Sigmoid colon (tissue), 7 donors: Measurements from ENCODE around the gene ZDHHC7. TPM values are rescaled to one million over a fixed set of nuclear protein-coding genes. Genes with fewer than 3 reads are reported as not detected.

Experiments
- DNase-seq: peaks from one replicate; pipeline ENCODE4 v3.0.0-alpha.2; 2019
- H3K27ac ChIP-seq, 4 donors: fragments of 200-600 bp; sonication (generic); one replicate each; pipeline ENCODE4 v1.5.1; 2016 to 2019; ENCODE audit warnings: mild to moderate bottlenecking in 1 of 4
- H3K27me3 ChIP-seq, 3 donors: fragments of 200-600 bp; sonication (generic); one replicate each; pipeline ENCODE4 v1.5.1; 2019; ENCODE audit warnings: mild to moderate bottlenecking in 1 of 3
- H3K36me3 ChIP-seq, 4 donors: fragments of 200-600 bp; sonication (generic); one replicate each; pipeline ENCODE4 v1.5.1; 2016 to 2019
- H3K4me1 ChIP-seq, 4 donors: fragments of 200-600 bp; sonication (generic); one replicate each; pipeline ENCODE4 v1.5.1; 2017 to 2019
- H3K4me3 ChIP-seq, 4 donors: fragments of 200-600 bp; sonication (generic); one replicate each; pipeline ENCODE4 v1.5.1; 2017 to 2019; ENCODE audit warnings: mild to moderate bottlenecking in 2 of 4, moderate library complexity in 1 of 4
- H3K9me3 ChIP-seq, 4 donors: fragments of 200-600 bp in 3 of 4; sonication (generic) in 3 of 4; one replicate each; pipeline versions ENCODE4 v1.5.1 to v1.6.1; 2013 to 2019
- CTCF ChIP-seq, 4 experiments: fragments of 450-650 bp in 3 of 4; fragments of 200-600 bp in 1 of 4; IDR thresholded peaks; one replicate each; pipeline ENCODE4 v1.5.1; 2016 to 2019; ENCODE audit warnings: antibody characterized with exemption in 4 of 4, mild to moderate bottlenecking in 3 of 4, moderate library complexity in 2 of 4
- EP300 ChIP-seq, 4 donors: sonication (generic); formaldehyde crosslinking; IDR thresholded peaks; one replicate each; pipeline ENCODE4 v1.6.1; 2017; ENCODE audit warnings: antibody characterized with exemption in 4 of 4
- POLR2A ChIP-seq, 2 donors: fragments of 450-650 bp; IDR thresholded peaks; one replicate each; pipeline ENCODE4 v1.6.1; 2016; ENCODE audit warnings: antibody characterized with exemption in 2 of 2, mild to moderate bottlenecking in 2 of 2, moderate library complexity in 2 of 2
- POLR2AphosphoS5 ChIP-seq, 4 donors: sonication (generic); formaldehyde crosslinking; IDR thresholded peaks; one replicate each; pipeline ENCODE4 v1.6.1; 2017; ENCODE audit warnings: antibody characterized with exemption in 4 of 4
- WGBS, 2 donors: extraction: QIAGEN DNeasy Blood & Tissue Kit; methylation state at CpG; one replicate each; pipeline ENCODE4 v1.1.7; 2013; 5-methylcytosine and 5-hydroxymethylcytosine counted together
- intact Hi-C: fragments of 100-400 bp; cut with DNase I; formaldehyde crosslinking; loops from one replicate; pipeline ENCODE4 v1.15.1; 2023
- polyA plus RNA-seq, 3 donors: library from polyadenylated mRNA; stranded (reverse); fragments of 200-250 nt; gene quantifications; one replicate each; pipeline ENCODE4 v1.2.3, GENCODE V29; 2013
- total RNA-seq, 4 donors: library from RNA; depleted of rRNA; stranded (reverse); fragments of >200 nt; gene quantifications; one replicate each; pipeline ENCODE4 v1.1.0, GENCODE V29; 2016
- donor health status: healthy with polysubstance abuse.
- donor health status: Bipolar disorder and iron deficiency.
- donor health status: healthy.

Gene ZDHHC7
- total and polyA plus RNA-seq, 7 donors, result 20.8 to 69.5 (median 56.2) TPM

- Histone ChIP-seq H3K27me3 (no peaks in the 10 kb centered on the region), H3K36me3 (no peaks in the 10 kb centered on the region), H3K4me1 (peaks cover 0 to 44% (median 27%) of the 10 kb centered on the region in 4 donors), H3K4me3 (no peak overlapping the region), H3K9me3 (no peaks in the 10 kb centered on the region), H3K27ac (peak overlapping the region in 3 of 4 donors; percentile 55 to 73 (median 65))
- TF ChIP-seq EP300 (IDR thresholded peaks at IDR 0.05) (no peak), CTCF (IDR thresholded peaks at IDR 0.05) (no peak), POLR2A (IDR thresholded peaks at IDR 0.05) (no peak), POLR2AphosphoS5 (IDR thresholded peaks at IDR 0.05) (no peak)
- no peak for DNase-seq
- 88 to 92% methylated on average over 6 of the region's 6 CpGs for WGBS, 2 donors
- intact Hi-C loops, result no loop called here
Measured at GRCh38 chr16:85040685-85041084, 29.4 kb upstream of the ZDHHC7 start.

DNA sequence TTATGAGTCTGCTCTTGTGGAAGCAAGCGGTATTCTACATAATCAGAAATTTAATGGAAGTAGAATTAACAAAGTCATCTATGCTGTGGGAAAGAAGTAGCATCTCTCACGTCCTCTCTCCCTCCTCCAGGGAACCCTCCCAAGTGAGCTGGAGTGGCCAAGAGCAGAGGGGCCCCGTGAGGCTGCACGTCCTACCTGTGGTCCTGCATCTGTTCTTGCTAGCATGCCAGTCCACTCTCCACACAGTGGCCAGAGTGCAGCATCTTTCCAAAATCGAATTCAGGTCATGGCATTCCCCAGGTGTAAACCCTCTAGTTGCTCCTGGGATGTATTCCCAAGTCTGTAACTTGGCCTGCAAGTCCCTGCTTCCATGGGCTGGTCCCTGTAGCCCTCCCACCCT is 26.4 kb upstream of the ZDHHC7 start:
- Histone ChIP-seq H3K4me1 (peaks cover 0 to 40% (median 27%) of the 10 kb centered on the region in 4 donors), H3K27ac (peak overlapping the region; percentile 2 to 86 (median 78)), H3K9me3 (no peaks in the 10 kb centered on the region), H3K4me3 (no peak overlapping the region), H3K27me3 (no peaks in the 10 kb centered on the region), H3K36me3 (peaks cover 0 to 6% (median 3%) of the 10 kb centered on the region in 4 donors)
- no peak for DNase-seq
- TF ChIP-seq CTCF (IDR thresholded peaks at IDR 0.05) (no peak), EP300 (IDR thresholded peaks at IDR 0.05) (no peak), POLR2AphosphoS5 (IDR thresholded peaks at IDR 0.05) (no peak), POLR2A (IDR thresholded peaks at IDR 0.05) (no peak)
- 86 to 88% methylated on average over 5 of the region's 5 CpGs for WGBS, 2 donors
- intact Hi-C loops, result no loop called here

DNA sequence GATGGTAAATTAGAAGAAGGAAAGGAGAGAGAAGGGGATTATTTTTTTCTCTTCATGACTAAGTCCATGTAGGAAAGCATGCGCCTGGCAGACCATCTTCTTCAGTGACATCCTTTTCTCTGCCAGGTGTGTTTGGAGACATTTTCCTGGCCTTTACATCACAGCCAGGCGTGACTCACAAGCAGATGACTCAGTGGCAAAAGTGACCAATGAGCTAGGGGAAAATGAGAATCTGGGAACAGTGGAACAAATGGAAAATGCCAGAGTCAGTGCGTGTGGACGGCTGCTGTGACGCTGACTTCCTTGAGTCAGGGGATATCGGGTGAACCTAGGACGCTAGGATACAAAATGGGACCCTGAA is 25.7 kb upstream of the ZDHHC7 start:
- peak; percentile 92 for DNase-seq
- intact Hi-C loops, result no loop called here
- no peaks in the 10 kb centered on the region for H3K27me3 ChIP-seq
- WGBS, 2 donors, result 86 to 90% methylated on average over 7 of the region's 7 CpGs
- H3K36me3 ChIP-seq, result peaks cover 0 to 10% (median 4%) of the 10 kb centered on the region in 4 donors
- peak overlapping the region; percentile 33 to 86 (median 78) for H3K27ac ChIP-seq
- TF ChIP-seq CTCF (IDR thresholded peaks at IDR 0.05), result no peak
- TF ChIP-seq EP300 (IDR thresholded peaks at IDR 0.05), result peak in 2 of 4 donors; percentile 81 to 92
- peak; percentile 25 to 86 (median 62) for TF ChIP-seq POLR2AphosphoS5 (IDR thresholded peaks at IDR 0.05)
- TF ChIP-seq POLR2A (IDR thresholded peaks at IDR 0.05), result no peak
- no peak overlapping the region for H3K4me3 ChIP-seq
- peaks cover 0 to 34% (median 27%) of the 10 kb centered on the region in 4 donors for H3K4me1 ChIP-seq
- H3K9me3 ChIP-seq, result no peaks in the 10 kb centered on the region

DNA sequence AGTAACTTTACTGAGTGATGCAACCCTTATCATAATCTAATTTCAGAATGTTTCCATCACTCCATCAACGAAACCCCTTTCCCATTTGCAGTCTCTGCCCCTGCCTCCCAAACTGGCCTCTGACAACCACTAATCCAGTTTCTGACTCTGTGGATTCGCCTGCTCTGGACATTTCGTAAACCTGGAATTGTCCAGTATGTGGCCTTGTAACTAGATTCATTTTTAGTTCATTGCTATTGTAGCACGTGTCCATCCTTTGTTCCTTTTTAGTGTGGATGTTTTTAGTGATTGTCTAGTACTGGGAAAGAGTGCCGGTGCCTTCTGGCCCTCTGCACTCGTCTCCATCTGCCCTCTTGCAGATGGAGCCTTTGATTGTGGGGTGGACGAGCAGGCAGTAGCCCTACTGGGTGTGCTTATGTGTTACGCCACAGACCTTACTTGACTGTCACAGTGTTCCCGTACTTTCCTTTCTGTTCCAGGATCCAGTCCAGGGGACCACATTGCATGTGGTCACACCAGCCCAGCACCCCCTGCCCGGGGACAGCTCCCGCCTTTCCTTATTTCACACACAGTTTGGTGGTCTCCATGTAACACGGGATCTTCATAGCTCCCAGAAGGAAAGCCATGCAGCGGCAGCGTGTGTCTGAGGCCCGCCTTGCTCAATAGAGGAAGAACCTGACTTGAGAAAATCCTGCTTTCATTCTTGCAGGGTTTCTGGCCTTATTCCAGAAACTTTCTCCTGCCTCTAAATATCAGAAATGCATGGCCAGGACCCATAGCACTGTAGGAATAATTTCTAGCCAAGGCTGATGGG is 25.1 kb upstream of the ZDHHC7 start:
- 85 to 86% methylated on average over 15 of the region's 15 CpGs for WGBS, 2 donors

More for the DNA sequence above, 25.1 kb upstream of the ZDHHC7 start:
- DNase-seq, result no peak
- peak overlapping the region; percentile 33 to 86 (median 78) for H3K27ac ChIP-seq
- H3K36me3 ChIP-seq, result peaks cover 0 to 14% (median 5%) of the 10 kb centered on the region in 4 donors
- intact Hi-C loops, result no loop called here
- no peaks in the 10 kb centered on the region for H3K27me3 ChIP-seq
- H3K4me3 ChIP-seq, result no peak overlapping the region
- no peak for TF ChIP-seq EP300 (IDR thresholded peaks at IDR 0.05)
- no peak for TF ChIP-seq POLR2A (IDR thresholded peaks at IDR 0.05)
- no peak for TF ChIP-seq CTCF (IDR thresholded peaks at IDR 0.05)
- TF ChIP-seq POLR2AphosphoS5 (IDR thresholded peaks at IDR 0.05), result no peak
- no peaks in the 10 kb centered on the region for H3K9me3 ChIP-seq
- peaks cover 0 to 33% (median 24%) of the 10 kb centered on the region in 4 donors for H3K4me1 ChIP-seq
